ENCODE data around the gene SBF1.
A peak's percentile ranks its signal among the peaks of the same experiment; 100 is the strongest.

Gene SBF1

GRCh38 chr22:50516068-50516467 is 41.2 kb upstream of the SBF1 start:
- no CpG with 5 or more reads among the region's 8 CpGs for WGBS (ENCODE audit: extremely low coverage, insufficient coverage, insufficient read length)
- H3K27me3 ChIP-seq (ENCODE audit: insufficient read depth, low read length) = no peaks in the 10 kb centered on the region
- H2BK5ac ChIP-seq (ENCODE audit: low read depth, low read length, poor library complexity) = no peak overlapping the region
- H3K4me3 ChIP-seq (ENCODE audit: low read depth, low read length) = no peak overlapping the region
- H3K27ac ChIP-seq (ENCODE audit: low read depth, low read length) = no peak overlapping the region
- H3K9ac ChIP-seq (ENCODE audit: low read length) = no peak overlapping the region
- no peak overlapping the region for H4K91ac ChIP-seq (ENCODE audit: low read depth, low read length)
- DNase-seq = no peak
- H3K79me1 ChIP-seq (ENCODE audit: low read length) = no peaks in the 10 kb centered on the region
- H3K4me1 ChIP-seq (ENCODE audit: control insufficient read depth in 1 of 2, insufficient read depth in 2 of 2, low read length in 2 of 2) = peaks cover 5 to 8% of the 10 kb centered on the region in 2 experiments
- H3K36me3 ChIP-seq (ENCODE audit: control insufficient read depth in 1 of 2, insufficient read depth in 2 of 2, low read length in 2 of 2) = peaks cover 36 to 43% of the 10 kb centered on the region in 2 experiments
- H3K14ac ChIP-seq (ENCODE audit: low read length) = no peak overlapping the region
- H3K79me2 ChIP-seq (ENCODE audit: control insufficient read depth, insufficient read depth, low read length, poor library complexity) = no peaks in the 10 kb centered on the region
- H4K12ac ChIP-seq (ENCODE audit: low read depth, low read length) = no peak overlapping the region
- H2AFZ ChIP-seq (ENCODE audit: insufficient read depth, low read length, poor library complexity) = no peak overlapping the region
- H3K18ac ChIP-seq (ENCODE audit: low read length) = no peak overlapping the region
- H2BK120ac ChIP-seq (ENCODE audit: insufficient read depth, low read length, poor library complexity) = no peak overlapping the region
- no peak overlapping the region for H2BK12ac ChIP-seq (ENCODE audit: low read length)
- no peaks in the 10 kb centered on the region for H3K9me3 ChIP-seq (ENCODE audit: insufficient read depth, low read depth, low read length)
- H3K23ac ChIP-seq (ENCODE audit: low read length) = no peak overlapping the region
- peak overlapping the region; percentile 19 for H3K4ac ChIP-seq (ENCODE audit: low read depth, low read length)
- H3K4me2 ChIP-seq (ENCODE audit: low read length) = peak overlapping the region; percentile 38
- no peak overlapping the region for H2AK5ac ChIP-seq (ENCODE audit: low read length)
- no peak overlapping the region for H4K8ac ChIP-seq (ENCODE audit: low read depth, low read length)

GRCh38 chr22:50513175-50513574 is 38.3 kb upstream of the SBF1 start:
- peaks cover 19 to 24% of the 10 kb centered on the region in 2 experiments for H3K36me3 ChIP-seq (ENCODE audit: control insufficient read depth in 1 of 2, insufficient read depth in 2 of 2, low read length in 2 of 2)
- H2BK5ac ChIP-seq (ENCODE audit: low read depth, low read length, poor library complexity) = no peak overlapping the region
- H3K4me3 ChIP-seq (ENCODE audit: low read depth, low read length) = no peak overlapping the region

GRCh38 chr22:50508897-50509296 is 34.1 kb upstream of the SBF1 start:
- no peak overlapping the region for H3K14ac ChIP-seq (ENCODE audit: low read length)
- no peaks in the 10 kb centered on the region for H3K9me3 ChIP-seq (ENCODE audit: insufficient read depth, low read depth, low read length)
- H3K9ac ChIP-seq (ENCODE audit: low read length) = peak overlapping the region; percentile 50
- no peak overlapping the region for H4K12ac ChIP-seq (ENCODE audit: low read depth, low read length)
- H2BK120ac ChIP-seq (ENCODE audit: insufficient read depth, low read length, poor library complexity) = no peak overlapping the region
- H2AFZ ChIP-seq (ENCODE audit: insufficient read depth, low read length, poor library complexity) = no peak overlapping the region
- no peak overlapping the region for H2AK5ac ChIP-seq (ENCODE audit: low read length)
- no CpG with 5 or more reads among the region's 3 CpGs for WGBS (ENCODE audit: extremely low coverage, insufficient coverage, insufficient read length)
- no peak for DNase-seq
- peak overlapping the region; percentile 90 for H3K4me2 ChIP-seq (ENCODE audit: low read length)
- no peak overlapping the region for H4K8ac ChIP-seq (ENCODE audit: low read depth, low read length)
- H2BK12ac ChIP-seq (ENCODE audit: low read length) = no peak overlapping the region
- H3K4me3 ChIP-seq (ENCODE audit: low read depth, low read length) = peak overlapping the region; percentile 99
- H3K79me2 ChIP-seq (ENCODE audit: control insufficient read depth, insufficient read depth, low read length, poor library complexity) = peaks cover 13% of the 10 kb centered on the region
- peaks cover 6 to 15% of the 10 kb centered on the region in 2 experiments for H3K4me1 ChIP-seq (ENCODE audit: control insufficient read depth in 1 of 2, insufficient read depth in 2 of 2, low read length in 2 of 2)
- H3K27ac ChIP-seq (ENCODE audit: low read depth, low read length) = no peak overlapping the region
- H3K36me3 ChIP-seq (ENCODE audit: control insufficient read depth in 1 of 2, insufficient read depth in 2 of 2, low read length in 2 of 2) = peaks cover 18 to 21% of the 10 kb centered on the region in 2 experiments
- H3K79me1 ChIP-seq (ENCODE audit: low read length) = peaks cover 8% of the 10 kb centered on the region
- no peak overlapping the region for H3K18ac ChIP-seq (ENCODE audit: low read length)
- no peaks in the 10 kb centered on the region for H3K27me3 ChIP-seq (ENCODE audit: insufficient read depth, low read length)
- H4K91ac ChIP-seq (ENCODE audit: low read depth, low read length) = no peak overlapping the region
- no peak overlapping the region for H3K23ac ChIP-seq (ENCODE audit: low read length)
- H3K4ac ChIP-seq (ENCODE audit: low read depth, low read length) = peak overlapping the region; percentile 60
- H2BK5ac ChIP-seq (ENCODE audit: low read depth, low read length, poor library complexity) = no peak overlapping the region

More at GRCh38 chr22:50513175-50513574, 38.3 kb upstream of the SBF1 start:
- Histone ChIP-seq H3K14ac (ENCODE audit: low read length) (no peak overlapping the region), H3K79me2 (ENCODE audit: control insufficient read depth, insufficient read depth, low read length, poor library complexity) (peaks cover 3% of the 10 kb centered on the region), H3K4ac (ENCODE audit: low read depth, low read length) (no peak overlapping the region), H3K79me1 (ENCODE audit: low read length) (peaks cover under 1% of the 10 kb centered on the region), H3K23ac (ENCODE audit: low read length) (no peak overlapping the region), H4K91ac (ENCODE audit: low read depth, low read length) (no peak overlapping the region), H2BK120ac (ENCODE audit: insufficient read depth, low read length, poor library complexity) (no peak overlapping the region), H3K27ac (ENCODE audit: low read depth, low read length) (no peak overlapping the region), H2AFZ (ENCODE audit: insufficient read depth, low read length, poor library complexity) (no peak overlapping the region), H3K4me2 (ENCODE audit: low read length) (no peak overlapping the region), H3K9ac (ENCODE audit: low read length) (no peak overlapping the region), H2BK12ac (ENCODE audit: low read length) (no peak overlapping the region), H3K4me1 (ENCODE audit: control insufficient read depth in 1 of 2, insufficient read depth in 2 of 2, low read length in 2 of 2) (peaks cover 5 to 13% of the 10 kb centered on the region in 2 experiments), H3K18ac (ENCODE audit: low read length) (no peak overlapping the region), H3K27me3 (ENCODE audit: insufficient read depth, low read length) (no peaks in the 10 kb centered on the region), H2AK5ac (ENCODE audit: low read length) (no peak overlapping the region), H3K9me3 (ENCODE audit: insufficient read depth, low read depth, low read length) (no peaks in the 10 kb centered on the region), H4K8ac (ENCODE audit: low read depth, low read length) (no peak overlapping the region), H4K12ac (ENCODE audit: low read depth, low read length) (no peak overlapping the region)
- no peak for DNase-seq
- WGBS (ENCODE audit: extremely low coverage, insufficient coverage, insufficient read length) = no CpG with 5 or more reads among the region's 15 CpGs

- Histone ChIP-seq H4K12ac (ENCODE audit: low read depth, low read length) (peak within 1 kb of the TSS; percentile 99), H3K9ac (ENCODE audit: low read length) (peak within 1 kb of the TSS; percentile 97), H3K4me2 (ENCODE audit: low read length) (peak within 1 kb of the TSS; percentile 90), H3K9me3 (ENCODE audit: insufficient read depth, low read depth, low read length) (no peaks in the 10 kb centered on the region), H3K4me3 (ENCODE audit: low read depth, low read length) (peak within 1 kb of the TSS; percentile 99), H3K4me1 (ENCODE audit: control insufficient read depth in 1 of 2, insufficient read depth in 2 of 2, low read length in 2 of 2) (peaks cover 6 to 15% of the 10 kb centered on the region in 2 experiments), H3K14ac (ENCODE audit: low read length) (peak within 1 kb of the TSS; percentile 98), H2BK120ac (ENCODE audit: insufficient read depth, low read length, poor library complexity) (peak within 1 kb of the TSS; percentile 93), H4K8ac (ENCODE audit: low read depth, low read length) (peak within 1 kb of the TSS; percentile 99), H3K18ac (ENCODE audit: low read length) (peak within 1 kb of the TSS; percentile 100), H3K23ac (ENCODE audit: low read length) (no peak within 1 kb of the TSS), H3K27me3 (ENCODE audit: insufficient read depth, low read length) (no peaks in the 10 kb centered on the region), H3K36me3 (ENCODE audit: control insufficient read depth in 1 of 2, insufficient read depth in 2 of 2, low read length in 2 of 2) (peaks cover 25% of the 10 kb centered on the region in 2 experiments), H2AK5ac (ENCODE audit: low read length) (peak within 1 kb of the TSS; percentile 99), H2BK12ac (ENCODE audit: low read length) (peak within 1 kb of the TSS; percentile 56), H3K27ac (ENCODE audit: low read depth, low read length) (peak within 1 kb of the TSS; percentile 84), H3K4ac (ENCODE audit: low read depth, low read length) (peak within 1 kb of the TSS; percentile 97), H3K79me1 (ENCODE audit: low read length) (peaks cover 8% of the 10 kb centered on the region), H4K91ac (ENCODE audit: low read depth, low read length) (peak within 1 kb of the TSS; percentile 96), H2BK5ac (ENCODE audit: low read depth, low read length, poor library complexity) (peak within 1 kb of the TSS; percentile 90), H2AFZ (ENCODE audit: insufficient read depth, low read length, poor library complexity) (peak within 1 kb of the TSS; percentile 99), H3K79me2 (ENCODE audit: control insufficient read depth, insufficient read depth, low read length, poor library complexity) (peaks cover 13% of the 10 kb centered on the region)
- no CpG with 5 or more reads among the region's 76 CpGs for WGBS (ENCODE audit: extremely low coverage, insufficient coverage, insufficient read length)
- peak; percentile 97 to 99 for DNase-seq
Measured at GRCh38 chr22:50507991-50508884, 33.4 kb upstream of the SBF1 start, which contains the start of gene NCAPH2. Gene NCAPH2, plus strand, starts transcription at chr22:50508224. Its CDS starts 114 bp downstream, at chr22:50508338.

All from trophoblast cell (in vitro differentiated cells and primary cell).